ENCODE data around the gene ENOX1.

GRCh38 chr13:43222086-43222485 lies 564.7 kb downstream of the ENOX1 start:
- TF ChIP-seq POLR2AphosphoS5 (IDR thresholded peaks at IDR 0.05; ENCODE audit: borderline replicate concordance, low read depth, low read length) (no peak), EZH2 (IDR thresholded peaks at IDR 0.05) (no peak), FOXP2 (optimal IDR thresholded peaks at IDR 0.05; ENCODE audit: control extremely low read depth, extremely low read length, insufficient read depth) (no peak)

Data from SK-N-MC (cell line).